IPS-18c (cell line): Measurements from ENCODE around the gene MAP7D3.
"Not testable (repeated sequence)": the region's sequence is repeated elsewhere in the genome, so short reads cannot be mapped to it uniquely, and the experiment has no call there.

Experiments
- H3K4me3 ChIP-seq: 2 replicates; pipeline ENCODE4 v1.7.0; 2013; ENCODE audit warnings: low read depth, mild to moderate bottlenecking, low read length, moderate library complexity; ENCODE audit not compliant: insufficient read depth
- H3K9me3 ChIP-seq: one replicate; pipeline ENCODE4 v1.6.1; 2013; ENCODE audit warnings: mild to moderate bottlenecking, low read length, moderate library complexity; ENCODE audit not compliant: control insufficient read depth, insufficient read depth

The MAP7D3 gene, protein sequence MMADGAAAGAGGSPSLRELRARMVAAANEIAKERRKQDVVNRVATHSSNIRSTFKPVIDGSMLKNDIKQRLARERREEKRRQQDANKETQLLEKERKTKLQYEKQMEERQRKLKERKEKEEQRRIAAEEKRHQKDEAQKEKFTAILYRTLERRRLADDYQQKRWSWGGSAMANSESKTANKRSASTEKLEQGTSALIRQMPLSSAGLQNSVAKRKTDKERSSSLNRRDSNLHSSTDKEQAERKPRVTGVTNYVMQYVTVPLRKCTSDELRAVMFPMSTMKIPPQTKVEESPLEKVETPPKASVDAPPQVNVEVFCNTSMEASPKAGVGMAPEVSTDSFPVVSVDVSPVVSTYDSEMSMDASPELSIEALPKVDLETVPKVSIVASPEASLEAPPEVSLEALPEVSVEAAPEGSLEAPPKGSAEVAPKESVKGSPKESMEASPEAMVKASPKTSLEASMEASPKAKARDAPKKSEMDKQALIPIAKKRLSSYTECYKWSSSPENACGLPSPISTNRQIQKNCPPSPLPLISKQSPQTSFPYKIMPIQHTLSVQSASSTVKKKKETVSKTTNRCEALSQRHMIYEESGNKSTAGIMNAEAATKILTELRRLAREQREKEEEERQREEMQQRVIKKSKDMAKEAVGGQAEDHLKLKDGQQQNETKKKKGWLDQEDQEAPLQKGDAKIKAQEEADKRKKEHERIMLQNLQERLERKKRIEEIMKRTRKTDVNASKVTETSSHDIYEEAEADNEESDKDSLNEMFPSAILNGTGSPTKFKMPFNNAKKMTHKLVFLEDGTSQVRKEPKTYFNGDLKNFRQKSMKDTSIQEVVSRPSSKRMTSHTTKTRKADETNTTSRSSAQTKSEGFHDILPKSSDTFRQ

DNA sequence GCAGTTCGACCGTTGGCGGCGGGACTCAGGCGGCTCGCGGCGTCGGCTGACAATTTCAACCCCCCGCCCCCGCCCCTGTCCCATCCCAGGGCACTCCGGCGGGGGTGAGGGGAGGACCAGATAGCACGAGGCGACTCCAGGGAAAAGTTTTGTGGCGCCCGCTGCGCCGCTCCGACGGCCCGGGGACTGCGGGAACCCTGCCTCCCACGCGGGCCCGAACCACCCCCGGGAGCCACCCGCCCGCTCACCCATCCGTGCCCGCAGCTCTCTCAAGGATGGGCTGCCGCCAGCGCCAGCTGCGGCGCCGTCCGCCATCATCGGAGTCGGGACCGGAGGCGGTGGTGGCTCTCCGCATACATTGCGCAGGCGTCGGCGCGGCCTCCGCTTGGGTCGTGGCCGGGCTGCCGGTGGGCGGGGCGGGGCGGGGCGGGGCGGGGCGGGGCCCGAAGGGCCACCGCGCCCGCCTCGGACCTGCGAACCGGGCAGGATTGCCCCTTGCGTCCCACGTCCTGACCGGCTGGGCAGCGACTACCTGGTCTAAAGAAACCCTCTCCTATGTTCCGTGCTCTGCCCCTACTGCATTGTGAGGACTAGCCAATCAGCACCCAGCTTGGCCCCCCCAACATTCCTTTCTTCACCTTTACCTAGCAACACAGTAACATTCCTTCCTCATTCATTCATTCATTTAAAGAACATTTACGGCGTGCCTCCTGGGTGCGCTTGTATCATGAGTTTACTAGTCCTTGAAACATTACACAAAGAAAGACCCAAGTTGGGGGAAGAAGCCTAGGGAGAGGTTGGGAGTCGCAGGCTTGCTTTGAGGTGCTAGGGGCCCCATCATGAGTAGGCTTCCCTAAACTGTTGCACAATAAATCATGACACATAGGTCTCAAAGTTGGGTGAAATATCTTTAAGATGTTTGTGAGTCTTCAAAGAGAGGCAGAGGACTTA lies at the start of gene MAP7D3:
TSS of gene MAP7D3 (minus strand) at position 360 of the 951 bp plus-strand sequence. CDS start at position 318, 42 bp downstream.
- Histone ChIP-seq H3K9me3 (peaks cover 4% of the 10 kb centered on the region), H3K4me3 (peak within 1 kb of the TSS; percentile 60)

DNA sequence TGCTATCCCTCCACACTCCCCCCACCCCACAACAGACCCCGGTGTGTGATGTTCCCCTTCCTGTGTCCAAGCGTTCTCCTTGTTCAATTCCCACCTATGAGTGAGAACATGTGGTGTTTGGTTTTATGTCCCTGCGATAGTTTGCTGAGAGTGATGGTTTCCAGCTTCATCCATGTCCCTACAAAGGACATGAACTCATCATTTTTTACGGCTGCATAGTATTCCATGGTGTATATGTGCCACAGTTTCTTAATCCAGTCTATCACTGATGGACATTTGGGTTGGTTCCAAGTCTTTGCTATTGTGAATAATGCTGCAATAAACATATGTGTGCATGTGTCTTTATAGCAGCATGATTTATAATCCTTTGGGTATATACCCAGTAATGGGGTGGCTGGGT lies 49.5 kb upstream of the MAP7D3 start, which contains the start of gene ADGRG4:
TSS of gene ADGRG4 (plus strand) at position 243 of the 400 bp plus-strand sequence. CDS start 7,815 bp downstream, outside the sequence.
- H3K4me3 ChIP-seq, H3K9me3 ChIP-seq: not testable (repeated sequence)

GRCh38 chrX:136295380-136295779 lies 44.2 kb upstream of the MAP7D3 start:
- H3K9me3 ChIP-seq: no peaks in the 10 kb centered on the region
- H3K4me3 ChIP-seq: no peak overlapping the region

- H3K9me3 ChIP-seq: no peaks in the 10 kb centered on the region
These were observed 41.5 kb upstream of the MAP7D3 start for GRCh38 chrX:136292656-136293055.

GRCh38 chrX:136291824-136292223 lies 40.6 kb upstream of the MAP7D3 start:
- no peaks in the 10 kb centered on the region for H3K9me3 ChIP-seq
- H3K4me3 ChIP-seq: no peak overlapping the region

More at GRCh38 chrX:136292656-136293055, 41.5 kb upstream of the MAP7D3 start:
- no peak overlapping the region for H3K4me3 ChIP-seq

DNA sequence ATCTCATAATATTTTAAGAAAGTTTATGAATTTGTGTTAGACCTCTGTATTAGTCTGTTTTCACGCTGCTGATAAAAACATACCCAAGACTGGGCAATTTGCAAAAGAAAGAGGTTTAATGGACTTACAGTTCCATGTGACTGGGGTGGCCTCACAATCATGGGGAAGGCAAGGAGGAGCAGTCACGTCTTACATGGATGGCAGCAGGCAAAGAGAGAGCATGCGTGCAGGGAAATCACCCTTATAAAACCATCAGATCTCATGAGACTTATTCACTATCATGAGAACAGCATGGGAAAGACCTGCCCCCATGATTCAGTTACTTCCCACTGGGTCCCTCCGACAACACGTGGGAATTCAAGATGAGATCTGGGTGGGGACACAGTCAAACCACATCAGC lies 35.2 kb upstream of the MAP7D3 start:
- H3K4me3 ChIP-seq, H3K9me3 ChIP-seq: not testable (repeated sequence)

DNA sequence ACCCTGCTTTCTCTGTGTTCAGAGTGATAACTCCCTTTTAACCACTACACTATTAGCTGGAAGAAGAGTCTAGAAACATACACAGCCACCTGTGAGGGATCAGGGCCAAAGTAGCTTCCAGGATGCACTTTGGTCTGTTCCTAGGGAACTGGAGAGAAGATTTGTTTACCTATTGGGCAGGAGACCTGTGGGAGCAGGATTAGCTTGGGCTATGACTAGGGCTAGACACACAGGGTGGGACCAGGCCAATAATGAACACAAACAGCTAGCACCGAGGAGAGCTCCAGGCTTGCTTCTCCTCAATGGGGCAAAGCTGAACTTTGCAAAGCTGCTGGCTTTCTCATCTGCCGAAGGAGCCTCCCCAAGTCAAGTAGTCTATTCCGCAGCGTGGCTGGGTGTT lies 24.4 kb upstream of the MAP7D3 start:
- H3K9me3 ChIP-seq: peaks cover 7% of the 10 kb centered on the region
- H3K4me3 ChIP-seq: no peak overlapping the region

DNA sequence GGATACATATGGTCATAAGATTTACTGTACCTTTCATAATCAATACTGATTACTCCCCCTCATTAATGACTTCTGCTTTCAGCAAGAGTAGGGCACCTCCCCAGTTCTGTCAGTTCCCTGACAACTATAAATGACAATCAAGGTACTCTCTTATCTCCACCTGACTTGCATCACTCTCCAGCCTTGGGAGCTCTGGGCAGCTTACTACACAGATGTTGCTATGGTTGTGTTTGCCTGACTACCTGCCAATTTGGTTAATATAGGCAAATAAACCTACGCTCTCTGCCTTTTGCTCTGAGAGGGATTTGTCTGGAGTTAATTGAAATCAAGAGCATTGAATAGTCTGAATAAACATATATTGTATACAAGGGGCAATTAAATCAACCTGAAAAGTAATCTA lies 22.8 kb upstream of the MAP7D3 start:
- Histone ChIP-seq H3K4me3 (no peak overlapping the region), H3K9me3 (peaks cover 3% of the 10 kb centered on the region)

DNA sequence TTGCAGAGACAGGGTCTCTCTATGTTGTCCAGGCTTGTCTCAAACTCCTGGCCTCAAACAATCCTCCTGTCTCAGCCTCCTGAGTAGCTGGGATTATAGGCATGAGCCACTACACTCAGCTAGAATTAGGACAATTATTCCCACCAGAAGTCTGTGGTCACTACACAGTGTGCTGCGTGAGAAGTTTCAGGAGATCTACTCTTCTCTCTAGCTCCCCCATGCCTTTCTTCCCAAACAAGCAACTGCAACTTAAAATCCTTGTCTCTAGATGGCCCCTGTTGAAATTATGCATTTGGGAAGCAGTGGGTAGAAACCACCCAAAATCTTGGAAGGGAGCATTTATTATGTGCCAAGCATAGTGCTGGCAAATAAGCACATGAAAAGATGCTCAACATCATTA lies 21.1 kb upstream of the MAP7D3 start:
- Histone ChIP-seq H3K4me3 (no peak overlapping the region), H3K9me3 (peaks cover 3% of the 10 kb centered on the region)

GRCh38 chrX:136271300-136271699 lies 20.1 kb upstream of the MAP7D3 start:
- peaks cover 5% of the 10 kb centered on the region for H3K9me3 ChIP-seq
- no peak overlapping the region for H3K4me3 ChIP-seq

- H3K9me3 ChIP-seq: peaks cover 2% of the 10 kb centered on the region
- H3K4me3 ChIP-seq: no peak overlapping the region
These were observed 18.7 kb upstream of the MAP7D3 start for GRCh38 chrX:136269921-136270320.

DNA sequence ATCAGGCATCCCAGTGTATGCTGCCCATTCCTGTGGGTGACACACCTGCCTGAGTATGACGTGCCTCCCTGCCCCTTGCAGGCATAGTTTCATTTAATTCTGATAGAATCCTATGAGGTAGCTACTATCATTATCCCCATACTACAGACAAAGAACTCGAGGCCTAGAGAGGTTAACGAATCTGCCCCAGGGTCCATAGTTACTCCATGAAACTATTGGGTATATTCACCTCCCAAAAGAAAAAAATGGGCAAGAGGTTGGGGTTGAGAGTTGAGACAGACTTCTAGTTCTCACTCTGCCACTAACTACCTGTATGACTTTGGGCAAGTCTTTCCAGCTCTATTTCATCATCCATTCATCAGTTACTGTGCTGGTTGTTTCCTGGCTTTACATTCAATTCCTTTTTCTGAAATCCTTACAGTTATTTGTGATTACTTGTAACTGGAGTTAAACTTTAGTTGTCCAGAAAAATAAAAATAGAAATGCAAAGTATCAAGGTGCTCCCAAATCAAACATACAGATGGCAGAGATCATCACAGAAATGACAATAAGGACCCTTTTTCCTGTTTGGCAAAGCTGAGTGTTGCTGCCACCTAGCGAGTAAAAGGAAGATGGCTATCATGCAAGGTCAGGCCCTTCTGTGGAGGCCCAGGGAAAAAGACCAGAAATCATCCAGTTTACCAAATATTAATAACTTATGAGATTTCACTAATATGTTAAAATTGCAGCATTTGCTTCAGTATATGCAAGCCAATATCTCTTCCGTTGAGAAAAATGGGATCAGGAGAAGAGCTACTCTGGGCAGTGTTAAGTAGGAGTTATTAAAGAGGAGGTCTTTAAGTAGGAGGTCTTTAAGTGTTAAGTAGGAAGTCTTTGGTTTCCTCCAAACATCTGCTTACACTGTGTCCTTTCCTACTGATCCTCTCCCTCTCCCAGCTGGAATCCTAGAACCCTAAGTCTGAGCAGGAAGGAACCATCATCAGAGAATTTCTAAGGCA lies 17.1 kb upstream of the MAP7D3 start:
- no peak overlapping the region for H3K4me3 ChIP-seq
- H3K9me3 ChIP-seq: peaks cover 2% of the 10 kb centered on the region

- H3K4me3 ChIP-seq: no peak overlapping the region
- H3K9me3 ChIP-seq: peaks cover 5% of the 10 kb centered on the region
These were observed 15.6 kb upstream of the MAP7D3 start for GRCh38 chrX:136266828-136267227.

- Histone ChIP-seq H3K4me3 (no peak overlapping the region), H3K9me3 (peaks cover 5% of the 10 kb centered on the region)
These were observed 11.7 kb upstream of the MAP7D3 start for GRCh38 chrX:136262812-136263315.

DNA sequence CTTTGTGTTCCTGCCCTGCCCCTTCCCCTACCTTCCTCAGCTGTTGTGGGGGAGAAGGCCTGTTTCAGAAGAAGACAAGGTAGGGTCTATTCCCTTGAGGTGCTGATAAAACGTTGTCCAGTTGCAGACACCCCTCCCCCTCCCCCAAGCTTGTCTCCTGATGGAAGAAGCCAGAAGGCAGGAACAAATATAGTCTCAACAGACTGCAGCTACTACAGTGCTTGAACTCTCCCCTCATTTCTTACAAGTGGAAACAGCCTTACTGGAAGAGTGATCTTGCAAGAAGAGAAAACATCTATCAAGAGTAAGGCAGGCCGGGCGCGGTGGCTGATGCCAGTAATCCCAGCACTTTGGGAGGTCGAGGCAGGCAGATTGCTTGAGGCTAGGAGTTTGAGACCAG lies 11.0 kb upstream of the MAP7D3 start:
- peaks cover 5% of the 10 kb centered on the region for H3K9me3 ChIP-seq
- H3K4me3 ChIP-seq: no peak overlapping the region

DNA sequence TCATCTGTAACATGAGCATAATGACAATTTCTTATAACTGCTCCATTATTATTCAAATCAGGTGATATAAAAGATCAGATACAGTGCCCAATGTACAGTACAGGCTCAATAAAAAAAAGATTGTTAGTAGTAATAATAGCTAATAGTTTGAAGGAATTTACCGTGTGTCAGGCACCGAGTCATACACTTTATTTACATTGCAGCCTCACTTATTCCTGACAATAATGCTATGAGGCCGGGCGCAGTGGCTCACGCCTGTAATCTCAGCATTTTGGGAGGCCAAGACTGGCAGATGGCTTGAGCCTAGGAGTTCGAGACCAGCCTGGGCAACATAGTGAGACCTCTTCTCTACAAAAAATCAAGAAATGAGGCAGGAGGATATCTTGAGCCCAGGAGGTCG lies 10.1 kb upstream of the MAP7D3 start:
- Histone ChIP-seq H3K4me3 (no peak overlapping the region), H3K9me3 (peaks cover 6% of the 10 kb centered on the region)
